AG09309 (cell line): ENCODE measurements around the gene GTF3C2.

Experiments used
- DNase-seq: peaks from one replicate; pipeline ENCODE4 v3.0.0-alpha.2; 2010; ENCODE audit warnings: low read depth
- H3K4me3 ChIP-seq: 2 replicates; pipeline ENCODE4 v1.5.1; 2011; ENCODE audit warnings: mild to moderate bottlenecking, low read depth, low read length, moderate library complexity; ENCODE audit not compliant: control insufficient read depth
- CTCF ChIP-seq: IDR thresholded peaks from 2 replicates; pipeline ENCODE4 v1.5.1; 2011; ENCODE audit warnings: mild to moderate bottlenecking, low read depth, low read length, inconsistent platforms; ENCODE audit not compliant: insufficient read depth, control insufficient read depth; ENCODE audit errors: missing control alignments

Gene GTF3C2

GRCh38 chr2:27296481-27296880, 60.1 kb downstream of the GTF3C2 start:
- no peak for DNase-seq
- no peak for TF ChIP-seq CTCF
- H3K4me3 ChIP-seq, result no peak overlapping the region

- no peak overlapping the region for H3K4me3 ChIP-seq
- DNase-seq, result no peak
- no peak for TF ChIP-seq CTCF
These were observed 61.6 kb downstream of the GTF3C2 start for GRCh38 chr2:27294928-27295327.

GRCh38 chr2:27291865-27292264, 64.7 kb downstream of the GTF3C2 start:
- TF ChIP-seq CTCF, result no peak
- H3K4me3 ChIP-seq, result no peak overlapping the region
- DNase-seq, result no peak

- no peak for TF ChIP-seq CTCF
- no peak overlapping the region for H3K4me3 ChIP-seq
- no peak for DNase-seq
These were observed 66.0 kb downstream of the GTF3C2 start for GRCh38 chr2:27290549-27290948.

- no peak for DNase-seq
- no peak for TF ChIP-seq CTCF
- H3K4me3 ChIP-seq, result no peak overlapping the region
These were observed 68.0 kb downstream of the GTF3C2 start for GRCh38 chr2:27288610-27289009.

GRCh38 chr2:27285481-27285880, 71.1 kb downstream of the GTF3C2 start:
- TF ChIP-seq CTCF, result no peak
- DNase-seq, result no peak
- H3K4me3 ChIP-seq, result no peak overlapping the region

GRCh38 chr2:27284996-27285395, 71.6 kb downstream of the GTF3C2 start:
- no peak for TF ChIP-seq CTCF

More at GRCh38 chr2:27284996-27285395, 71.6 kb downstream of the GTF3C2 start:
- DNase-seq, result no peak
- no peak overlapping the region for H3K4me3 ChIP-seq
